ENCODE data around the gene MCAM. TPM values are rescaled to one million over a fixed set of nuclear protein-coding genes. Genes with fewer than 3 reads are reported as not detected.
A peak's percentile ranks its signal among the peaks of the same experiment; 100 is the strongest.

Gene MCAM
- total RNA-seq, 4 donors from 2014 or later = 27.5 to 112 (median 66.2) TPM

GRCh38 chr11:119356349-119357031 lies 39.6 kb upstream of the MCAM start:
- H3K27ac ChIP-seq = peak overlapping the region in 3 of 4 donors; percentile 24 to 74 (median 54)
- no peaks in the 10 kb centered on the region for H3K9me3 ChIP-seq
- peaks cover 0 to 39% (median 4%) of the 10 kb centered on the region in 4 donors for H3K4me1 ChIP-seq
- peak overlapping the region; percentile 38 to 63 (median 52) for H3K4me3 ChIP-seq
- H3K27me3 ChIP-seq = no peaks in the 10 kb centered on the region
- peaks cover 0 to 19% (median 0%) of the 10 kb centered on the region in 3 donors for H3K36me3 ChIP-seq
- DNase-seq = peak; percentile 74 to 92 (median 89)
- TF ChIP-seq CTCF (IDR thresholded peaks at IDR 0.05) (peak; percentile 70 to 86 (median 84)), POLR2A (IDR thresholded peaks at IDR 0.05) (peak in 1 of 2 donors; percentile 26)

DNA sequence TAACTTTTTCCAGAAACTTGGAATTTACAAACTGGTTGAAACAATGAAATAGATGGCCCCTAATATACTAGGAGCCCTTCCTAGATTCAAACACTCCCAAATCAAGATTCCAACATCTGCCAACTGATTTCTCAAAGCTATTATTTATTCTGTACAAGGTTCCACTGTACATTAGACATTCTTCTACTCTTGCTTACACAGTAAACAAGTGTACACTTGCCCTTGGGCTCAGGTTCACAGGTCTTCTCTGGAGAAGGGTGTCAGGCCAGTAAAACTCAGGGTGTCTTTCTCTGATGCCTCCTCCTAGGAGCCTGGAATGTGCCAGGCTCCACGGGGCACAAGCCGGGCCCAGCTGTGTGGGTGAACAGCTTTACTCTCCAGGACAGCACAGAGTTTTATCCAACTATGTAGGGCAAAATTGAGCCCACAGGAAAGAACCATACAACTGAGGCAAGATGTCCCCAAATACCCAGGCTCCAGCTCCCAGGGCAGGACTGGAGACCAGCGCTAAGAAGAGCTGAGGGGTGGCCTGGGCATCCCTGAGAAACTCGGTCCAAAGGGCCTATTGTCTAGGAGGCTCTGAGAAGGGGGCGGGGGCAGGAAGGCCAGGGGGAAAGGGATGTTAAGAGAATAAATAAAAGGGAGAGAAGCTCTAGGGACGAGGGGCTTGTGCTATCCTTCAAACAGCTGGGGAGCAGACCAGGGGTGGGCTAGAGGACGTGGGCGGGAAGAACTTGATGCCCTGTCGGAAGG lies 38.3 kb upstream of the MCAM start:
- peaks cover 0 to 28% (median 4%) of the 10 kb centered on the region in 4 donors for H3K4me1 ChIP-seq
- H3K4me3 ChIP-seq = no peak overlapping the region
- TF ChIP-seq CTCF (IDR thresholded peaks at IDR 0.05) (no peak), POLR2A (IDR thresholded peaks at IDR 0.05) (no peak)
- H3K27ac ChIP-seq = no peak overlapping the region
- DNase-seq = peak in 1 of 3 donors; percentile 24
- H3K9me3 ChIP-seq = no peaks in the 10 kb centered on the region
- H3K36me3 ChIP-seq = peaks cover 0 to 18% (median 0%) of the 10 kb centered on the region in 3 donors
- no peaks in the 10 kb centered on the region for H3K27me3 ChIP-seq

- H3K9me3 ChIP-seq = no peaks in the 10 kb centered on the region
- H3K4me1 ChIP-seq = peaks cover 0 to 23% (median 4%) of the 10 kb centered on the region in 4 donors
- H3K27me3 ChIP-seq = no peaks in the 10 kb centered on the region
- DNase-seq = peak in 1 of 3 donors; percentile 52
- TF ChIP-seq POLR2A (IDR thresholded peaks at IDR 0.05) (no peak), CTCF (IDR thresholded peaks at IDR 0.05) (no peak)
- no peak overlapping the region for H3K27ac ChIP-seq
- no peaks in the 10 kb centered on the region for H3K36me3 ChIP-seq
- H3K4me3 ChIP-seq = no peak overlapping the region
These were observed 35.9 kb upstream of the MCAM start for GRCh38 chr11:119352857-119353260.

- DNase-seq = no peak
- no peaks in the 10 kb centered on the region for H3K36me3 ChIP-seq
- H3K9me3 ChIP-seq = no peaks in the 10 kb centered on the region
- H3K4me1 ChIP-seq = peaks cover 0 to 14% (median 2%) of the 10 kb centered on the region in 4 donors
- H3K27me3 ChIP-seq = no peaks in the 10 kb centered on the region
- no peak overlapping the region for H3K27ac ChIP-seq
- no peak for TF ChIP-seq POLR2A (IDR thresholded peaks at IDR 0.05)
- no peak for TF ChIP-seq CTCF (IDR thresholded peaks at IDR 0.05)
- no peak overlapping the region for H3K4me3 ChIP-seq
These were observed 34.3 kb upstream of the MCAM start for GRCh38 chr11:119351232-119351631.

GRCh38 chr11:119350302-119350701 lies 33.4 kb upstream of the MCAM start:
- no peaks in the 10 kb centered on the region for H3K36me3 ChIP-seq
- TF ChIP-seq POLR2A (IDR thresholded peaks at IDR 0.05) (no peak), CTCF (IDR thresholded peaks at IDR 0.05) (no peak)
- H3K4me3 ChIP-seq = no peak overlapping the region
- H3K9me3 ChIP-seq = no peaks in the 10 kb centered on the region
- no peaks in the 10 kb centered on the region for H3K27me3 ChIP-seq
- no peak for DNase-seq
- no peak overlapping the region for H3K27ac ChIP-seq
- H3K4me1 ChIP-seq = peaks cover 0 to 10% (median 0%) of the 10 kb centered on the region in 4 donors

Data from Peyer's patch (tissue), 4 donors.